ENCODE data around the gene CDKN1C.

CDKN1C gene

GRCh38 chr11:2844116-2844842 lies 41.3 kb downstream of the CDKN1C start:
- H3K4me3 ChIP-seq (ENCODE audit: low read length): no peak overlapping the region
- no peak for TF ChIP-seq CTCF (IDR thresholded peaks at IDR 0.05; ENCODE audit: insufficient read depth, low read depth, low read length, missing control alignments)
- peak; percentile 16 for DNase-seq (ENCODE audit: low read depth)

- no peak for DNase-seq (ENCODE audit: low read depth)
- no peak overlapping the region for H3K4me3 ChIP-seq (ENCODE audit: low read length)
- TF ChIP-seq CTCF (IDR thresholded peaks at IDR 0.05; ENCODE audit: insufficient read depth, low read depth, low read length, missing control alignments): no peak
Measured at GRCh38 chr11:2843551-2843950, 42.0 kb downstream of the CDKN1C start.

- H3K4me3 ChIP-seq (ENCODE audit: low read length): no peak overlapping the region
- DNase-seq (ENCODE audit: low read depth): no peak
- no peak for TF ChIP-seq CTCF (IDR thresholded peaks at IDR 0.05; ENCODE audit: insufficient read depth, low read depth, low read length, missing control alignments)
Measured at GRCh38 chr11:2842876-2843275, 42.7 kb downstream of the CDKN1C start.

- no peak for DNase-seq (ENCODE audit: low read depth)
- no peak for TF ChIP-seq CTCF (IDR thresholded peaks at IDR 0.05; ENCODE audit: insufficient read depth, low read depth, low read length, missing control alignments)
- H3K4me3 ChIP-seq (ENCODE audit: low read length): no peak overlapping the region
Measured at GRCh38 chr11:2841411-2842190, 44.0 kb downstream of the CDKN1C start.

- H3K4me3 ChIP-seq (ENCODE audit: low read length): no peak overlapping the region
- DNase-seq (ENCODE audit: low read depth): no peak
- TF ChIP-seq CTCF (IDR thresholded peaks at IDR 0.05; ENCODE audit: insufficient read depth, low read depth, low read length, missing control alignments): no peak
Measured at GRCh38 chr11:2839395-2839943, 46.1 kb downstream of the CDKN1C start.

GRCh38 chr11:2838676-2839294 lies 46.8 kb downstream of the CDKN1C start:
- TF ChIP-seq CTCF (IDR thresholded peaks at IDR 0.05; ENCODE audit: insufficient read depth, low read depth, low read length, missing control alignments): no peak
- no peak overlapping the region for H3K4me3 ChIP-seq (ENCODE audit: low read length)
- no peak for DNase-seq (ENCODE audit: low read depth)

Measured in epithelial cell of esophagus (primary cell).